H1 (cell line): ENCODE measurements around the gene HOXB8.

Experiments
- BRCA1 ChIP-seq: IDR thresholded peaks from 2 replicates; pipeline ENCODE4 v1.6.1; 2012; ENCODE audit warnings: low read depth, low read length, improper control_type of control experiment
- CHD2 ChIP-seq: IDR thresholded peaks from 2 replicates; pipeline ENCODE4 v1.6.1; 2012; ENCODE audit warnings: low read length, improper control_type of control experiment
- CTCF ChIP-seq, 3 experiments: IDR thresholded peaks; 1 replicate in 2 of 3; 2 replicates in 1 of 3; pipeline versions ENCODE4 v1.5.1 to v1.6.1; 2011; ENCODE audit warnings: low read length in 3 of 3, mild to moderate bottlenecking in 3 of 3, inconsistent platforms in 2 of 3, low read depth in 1 of 3, moderate library complexity in 1 of 3; ENCODE audit not compliant: insufficient read depth in 1 of 3; ENCODE audit errors: control extremely low read depth in 1 of 3
- EP300 ChIP-seq, 2 experiments: IDR thresholded peaks; 1 replicate in 1 of 2; 2 replicates in 1 of 2; pipeline ENCODE4 v1.6.1; 2011 to 2012; ENCODE audit warnings: low read depth in 2 of 2, low read length in 2 of 2, mild to moderate bottlenecking in 2 of 2, borderline replicate concordance in 1 of 2, inconsistent platforms in 1 of 2, moderate library complexity in 1 of 2
- HDAC6 ChIP-seq: IDR thresholded peaks from one replicate; pipeline ENCODE4 v1.7.1; 2012; ENCODE audit warnings: low read depth, mild to moderate bottlenecking, inconsistent platforms, low read length, moderate library complexity
- POLR2A ChIP-seq, 2 experiments: IDR thresholded peaks; 1 replicate in 1 of 2; 2 replicates in 1 of 2; pipeline ENCODE4 v1.6.1; 2011; ENCODE audit warnings: low read depth in 2 of 2, low read length in 2 of 2, mild to moderate bottlenecking in 2 of 2; ENCODE audit errors: control extremely low read depth in 1 of 2
- SIN3A ChIP-seq, 2 experiments: IDR thresholded peaks in 1 of 2; conservative IDR thresholded peaks in 1 of 2; 2 replicates each; pipeline ENCODE4 v1.6.1; 2011 to 2012; ENCODE audit warnings: low read length in 2 of 2, improper control_type of control experiment in 1 of 2, low read depth in 1 of 2, mild to moderate bottlenecking in 1 of 2
- ZNF274 ChIP-seq: IDR thresholded peaks from 2 replicates; pipeline ENCODE4 v1.7.0; 2012; ENCODE audit warnings: low read length, borderline replicate concordance; ENCODE audit errors: extremely low read depth

DNA sequence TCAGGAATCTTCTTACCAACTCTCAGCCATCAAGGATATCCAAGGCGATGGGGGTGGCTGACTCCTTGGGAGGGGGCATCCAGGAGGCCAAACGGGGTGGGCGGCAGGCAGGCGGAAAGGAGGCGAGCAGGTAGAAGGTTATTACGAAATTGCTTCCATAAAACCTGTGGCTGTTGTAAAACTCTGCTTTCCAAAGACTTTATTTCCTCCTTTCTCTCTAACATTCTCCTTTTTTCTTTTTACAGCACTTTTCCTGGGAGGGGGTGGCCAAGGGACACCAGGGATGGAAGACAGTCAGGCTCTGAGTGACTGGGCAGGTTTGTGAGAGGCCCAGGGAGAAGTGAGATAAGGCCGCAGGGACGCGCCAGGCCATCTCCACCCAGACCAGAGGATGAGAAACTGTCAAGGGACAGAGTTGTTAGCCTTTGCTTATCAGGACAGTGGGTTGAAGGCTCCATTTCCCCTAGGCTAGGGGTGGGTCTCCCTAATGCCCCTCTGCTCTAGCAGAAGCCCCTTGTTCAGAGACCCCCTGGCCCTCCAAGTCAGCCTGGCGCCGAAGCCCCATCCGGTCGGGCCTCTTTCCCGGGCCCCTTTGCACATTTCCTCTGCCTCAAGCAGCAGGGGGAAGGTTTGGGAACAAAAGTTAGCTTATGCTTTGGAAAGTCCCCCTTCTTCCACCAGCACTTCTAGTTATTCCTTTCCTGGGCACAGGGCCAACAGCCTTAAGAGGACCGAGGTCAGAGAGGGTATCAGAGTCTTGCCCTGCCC, 16.0 kb upstream of the HOXB8 start:
- TF ChIP-seq CTCF (IDR thresholded peaks at IDR 0.05; ENCODE audit: control extremely low read depth in 1 of 3, insufficient read depth in 1 of 3, low read depth in 1 of 3, low read length in 3 of 3) (no peak), ZNF274 (no peak), BRCA1 (no peak), CHD2 (no peak), EP300 (IDR thresholded peaks at IDR 0.05; ENCODE audit: borderline replicate concordance in 1 of 2, low read depth in 2 of 2, low read length in 2 of 2) (no peak), HDAC6 (no peak), POLR2A (IDR thresholded peaks at IDR 0.05; ENCODE audit: control extremely low read depth in 1 of 2, low read depth in 2 of 2, low read length in 2 of 2) (no peak), SIN3A (conservative IDR thresholded peaks at IDR 0.05 in 1 of 2, IDR thresholded peaks at IDR 0.05 in 1 of 2; ENCODE audit: low read depth in 1 of 2, low read length in 2 of 2) (no peak)
